DMS 273 (cell line): ENCODE data around the gene RGSL1.

Experiments used
- DNase-seq: peaks from one replicate; lab custom pipeline; 2025; ENCODE audit not compliant: unreplicated experiment; lab: John Stamatoyannopoulos, UW

RGSL1 gene

GRCh38 chr1:182608845-182609610, 159.1 kb downstream of the RGSL1 start:
- DNase-seq, result no peak
